ENCODE measurements around the gene ALG3. TPM values are rescaled to one million over a fixed set of nuclear protein-coding genes. Genes with fewer than 3 reads are reported as not detected.

ALG3 gene
- total RNA-seq, 1 experiment from 2014 or later = 68.8 TPM

DNA sequence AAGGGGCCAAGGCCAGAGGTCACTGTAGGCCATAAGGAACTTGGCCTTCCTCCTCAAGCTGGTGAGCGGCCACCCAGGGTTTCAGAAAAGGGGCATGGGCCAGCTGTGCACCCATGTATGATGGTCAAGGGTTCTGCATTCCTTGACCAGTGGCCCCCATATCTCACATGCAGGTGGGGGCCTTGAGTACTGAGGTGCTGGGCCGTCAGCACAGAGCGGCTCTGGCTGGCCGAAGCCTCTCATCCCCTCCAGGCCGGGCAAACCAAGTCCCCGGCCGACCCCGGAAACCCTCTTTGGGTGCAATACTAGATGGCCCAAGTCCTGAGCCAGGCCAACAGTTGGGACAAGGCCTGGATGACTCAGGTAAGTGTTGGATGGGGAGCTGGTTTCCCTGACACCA lies 9.5 kb downstream of the ALG3 start:
- TF ChIP-seq, protein P1, sequence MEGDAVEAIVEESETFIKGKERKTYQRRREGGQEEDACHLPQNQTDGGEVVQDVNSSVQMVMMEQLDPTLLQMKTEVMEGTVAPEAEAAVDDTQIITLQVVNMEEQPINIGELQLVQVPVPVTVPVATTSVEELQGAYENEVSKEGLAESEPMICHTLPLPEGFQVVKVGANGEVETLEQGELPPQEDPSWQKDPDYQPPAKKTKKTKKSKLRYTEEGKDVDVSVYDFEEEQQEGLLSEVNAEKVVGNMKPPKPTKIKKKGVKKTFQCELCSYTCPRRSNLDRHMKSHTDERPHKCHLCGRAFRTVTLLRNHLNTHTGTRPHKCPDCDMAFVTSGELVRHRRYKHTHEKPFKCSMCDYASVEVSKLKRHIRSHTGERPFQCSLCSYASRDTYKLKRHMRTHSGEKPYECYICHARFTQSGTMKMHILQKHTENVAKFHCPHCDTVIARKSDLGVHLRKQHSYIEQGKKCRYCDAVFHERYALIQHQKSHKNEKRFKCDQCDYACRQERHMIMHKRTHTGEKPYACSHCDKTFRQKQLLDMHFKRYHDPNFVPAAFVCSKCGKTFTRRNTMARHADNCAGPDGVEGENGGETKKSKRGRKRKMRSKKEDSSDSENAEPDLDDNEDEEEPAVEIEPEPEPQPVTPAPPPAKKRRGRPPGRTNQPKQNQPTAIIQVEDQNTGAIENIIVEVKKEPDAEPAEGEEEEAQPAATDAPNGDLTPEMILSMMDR (conservative IDR thresholded peaks at IDR 0.05; ENCODE audit: low read depth, low read length) = no peak
- TF ChIP-seq EZH2 (IDR thresholded peaks at IDR 0.05; ENCODE audit: borderline replicate concordance, low read depth, low read length, poor library complexity, severe bottlenecking) = no peak
- intact Hi-C loops (cut with micrococcal nuclease; ENCODE audit: unreplicated experiment) = no loop called here
- no peak for DNase-seq (ENCODE audit: low spot score)
- H3K4me3 ChIP-seq (ENCODE audit: low read depth, low read length, poor library complexity, severe bottlenecking) = no peak overlapping the region
- H3K4me1 ChIP-seq (ENCODE audit: insufficient read depth, low read length, poor library complexity, severe bottlenecking) = no peaks in the 10 kb centered on the region
- ChIA-PET CTCF (no interaction called here), POLR2A (ENCODE audit: low non-redundant PET) (no interaction called here)
- no peaks in the 10 kb centered on the region for H3K27me3 ChIP-seq (replicated peaks; ENCODE audit: insufficient read depth, low read depth, low read length, poor library complexity)
- H3K27ac ChIP-seq (ENCODE audit: low read depth, low read length, poor library complexity, severe bottlenecking) = no peak overlapping the region
- no TSS peak for BruUV-seq (replicated peaks)
- no peaks in the 10 kb centered on the region for H3K9me3 ChIP-seq (ENCODE audit: low read depth, low read length, poor library complexity, severe bottlenecking)
- H3K36me3 ChIP-seq (ENCODE audit: insufficient read depth, low read length, poor library complexity, severe bottlenecking) = peaks cover 19% of the 10 kb centered on the region

DNA sequence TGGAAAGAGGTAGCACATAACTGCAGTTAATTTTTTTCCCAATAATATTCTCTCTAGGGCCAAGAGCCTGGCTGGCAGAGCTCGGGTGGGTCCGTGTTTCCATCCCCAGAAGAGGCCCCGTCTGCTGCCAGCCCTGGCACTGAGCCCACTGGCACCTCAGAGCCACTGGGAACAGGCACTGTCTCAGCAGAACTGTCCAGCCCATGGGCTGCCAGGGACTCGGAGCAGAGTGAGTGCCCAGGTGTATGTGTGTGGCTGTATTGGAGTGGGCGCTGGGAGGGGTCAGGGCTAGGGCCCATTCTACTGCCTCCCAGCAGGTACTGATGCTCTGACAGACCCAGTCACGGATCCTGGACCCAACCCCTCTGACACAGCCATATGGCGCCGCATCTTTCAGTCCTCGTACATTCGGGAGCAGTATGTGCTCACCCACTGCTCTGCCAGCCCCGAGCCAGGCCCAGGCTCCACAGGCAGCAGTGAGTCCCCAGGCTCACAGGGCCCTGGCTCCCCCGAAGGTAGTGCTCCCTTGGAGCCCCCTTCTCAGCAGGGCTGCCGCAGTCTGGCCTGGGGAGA lies 10.4 kb downstream of the ALG3 start:
- no peaks in the 10 kb centered on the region for H3K9me3 ChIP-seq (ENCODE audit: low read depth, low read length, poor library complexity, severe bottlenecking)
- ChIA-PET CTCF (interaction anchor here (1.3 kb wide), 1 partner anchor 11 kb away, joined by 3 read pairs; the partner anchor contains the start of gene EEF1AKMT4), POLR2A (ENCODE audit: low non-redundant PET) (interaction anchor here (0.6 kb wide), 1 partner anchor 137 kb away, joined by 5 read pairs; no protein-coding TSS in a partner anchor)
- no peaks in the 10 kb centered on the region for H3K4me1 ChIP-seq (ENCODE audit: insufficient read depth, low read length, poor library complexity, severe bottlenecking)
- DNase-seq (ENCODE audit: low spot score) = no peak
- H3K27ac ChIP-seq (ENCODE audit: low read depth, low read length, poor library complexity, severe bottlenecking) = no peak overlapping the region
- no peak for TF ChIP-seq EZH2 (IDR thresholded peaks at IDR 0.05; ENCODE audit: borderline replicate concordance, low read depth, low read length, poor library complexity, severe bottlenecking)
- TF ChIP-seq, protein P1 (conservative IDR thresholded peaks at IDR 0.05; ENCODE audit: low read depth, low read length) = no peak
- no TSS peak for BruUV-seq (replicated peaks)
- H3K4me3 ChIP-seq (ENCODE audit: low read depth, low read length, poor library complexity, severe bottlenecking) = no peak overlapping the region
- H3K27me3 ChIP-seq (replicated peaks; ENCODE audit: insufficient read depth, low read depth, low read length, poor library complexity) = no peaks in the 10 kb centered on the region
- intact Hi-C loops (cut with micrococcal nuclease; ENCODE audit: unreplicated experiment) = no loop called here
- H3K36me3 ChIP-seq (ENCODE audit: insufficient read depth, low read length, poor library complexity, severe bottlenecking) = peaks cover 10% of the 10 kb centered on the region

DNA sequence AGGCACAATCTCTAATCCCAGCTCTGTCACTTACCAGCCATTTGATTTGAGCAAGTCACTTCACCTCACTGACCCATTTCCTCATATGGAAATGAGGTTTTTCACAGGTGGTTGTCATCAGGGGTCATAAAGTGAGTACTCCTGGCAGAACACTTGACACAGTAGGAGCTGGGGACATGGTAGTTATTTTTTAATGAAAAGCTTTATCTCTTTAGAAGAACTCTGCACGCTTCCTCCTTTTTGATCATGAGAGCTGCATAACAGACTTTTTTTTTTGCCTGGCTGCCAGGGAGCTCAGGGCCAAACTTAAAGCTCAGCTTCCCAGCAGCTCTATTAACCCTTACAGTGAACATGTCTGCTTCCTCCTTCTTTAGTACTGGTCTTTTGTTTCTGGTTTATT lies 11.0 kb downstream of the ALG3 start:
- ChIA-PET POLR2A (ENCODE audit: low non-redundant PET) (interaction anchor here (0.6 kb wide), 1 partner anchor 138 kb away, joined by 5 read pairs; no protein-coding TSS in a partner anchor), CTCF (interaction anchor here (1.3 kb wide), 1 partner anchor 12 kb away, joined by 3 read pairs; the partner anchor contains the start of gene EEF1AKMT4)
- Histone ChIP-seq H3K36me3 (ENCODE audit: insufficient read depth, low read length, poor library complexity, severe bottlenecking) (peaks cover 5% of the 10 kb centered on the region), H3K4me3 (ENCODE audit: low read depth, low read length, poor library complexity, severe bottlenecking) (no peak overlapping the region), H3K27ac (ENCODE audit: low read depth, low read length, poor library complexity, severe bottlenecking) (no peak overlapping the region), H3K9me3 (ENCODE audit: low read depth, low read length, poor library complexity, severe bottlenecking) (no peaks in the 10 kb centered on the region), H3K27me3 (replicated peaks; ENCODE audit: insufficient read depth, low read depth, low read length, poor library complexity) (peaks cover 1% of the 10 kb centered on the region), H3K4me1 (ENCODE audit: insufficient read depth, low read length, poor library complexity, severe bottlenecking) (no peaks in the 10 kb centered on the region)
- TF ChIP-seq, protein P1 (conservative IDR thresholded peaks at IDR 0.05; ENCODE audit: low read depth, low read length) = no peak
- no peak for TF ChIP-seq EZH2 (IDR thresholded peaks at IDR 0.05; ENCODE audit: borderline replicate concordance, low read depth, low read length, poor library complexity, severe bottlenecking)
- BruUV-seq (replicated peaks) = no TSS peak
- intact Hi-C loops (cut with micrococcal nuclease; ENCODE audit: unreplicated experiment) = no loop called here
- no peak for DNase-seq (ENCODE audit: low spot score)

All from A673 (cell line).